Liver (tissue), 9 donors: ENCODE data around the gene SLC13A1. TPM values are rescaled to one million over a fixed set of nuclear protein-coding genes. Genes with fewer than 3 reads are reported as not detected.

Experiments
- DNase-seq: peaks from one replicate; pipeline ENCODE4 v3.0.0-alpha.2; 2017; ENCODE audit warnings: low spot score
- H3K27ac ChIP-seq, 2 donors: one replicate each; pipeline ENCODE4 v1.7.0; 2013; ENCODE audit warnings: inconsistent platforms in 2 of 2, low read length in 2 of 2, control low read depth in 1 of 2, low read depth in 1 of 2, mild to moderate bottlenecking in 1 of 2
- H3K27me3 ChIP-seq, 4 donors: one replicate each; pipeline versions ENCODE4 v1.6.1 to v1.7.0; 2013; ENCODE audit warnings: low read length in 3 of 4, inconsistent platforms in 1 of 4, mild to moderate bottlenecking in 1 of 4, moderate library complexity in 1 of 4; ENCODE audit not compliant: control insufficient read depth in 4 of 4, insufficient read depth in 4 of 4
- H3K36me3 ChIP-seq, 4 donors: one replicate each; pipeline versions ENCODE4 v1.6.1 to v1.7.0; 2013; ENCODE audit warnings: low read length in 3 of 4, mild to moderate bottlenecking in 3 of 4, low read depth in 1 of 4, moderate library complexity in 1 of 4; ENCODE audit not compliant: control insufficient read depth in 4 of 4, insufficient read depth in 3 of 4
- H3K4me1 ChIP-seq, 4 donors: one replicate each; pipeline versions ENCODE4 v1.6.1 to v1.7.0; 2013; ENCODE audit warnings: low read length in 3 of 4, mild to moderate bottlenecking in 3 of 4, moderate library complexity in 1 of 4; ENCODE audit not compliant: control insufficient read depth in 4 of 4, insufficient read depth in 4 of 4
- H3K4me3 ChIP-seq, 3 donors: one replicate each; pipeline versions ENCODE4 v1.6.1 to v1.7.0; 2013; ENCODE audit warnings: low read length in 3 of 3, control low read depth in 1 of 3, low read depth in 1 of 3, mild to moderate bottlenecking in 1 of 3
- H3K9ac ChIP-seq, 2 donors: one replicate each; pipeline ENCODE4 v1.7.0; 2013; ENCODE audit warnings: low read length in 2 of 2, mild to moderate bottlenecking in 2 of 2, moderate library complexity in 2 of 2, control low read depth in 1 of 2, low read depth in 1 of 2
- H3K9me3 ChIP-seq, 4 donors: one replicate each; pipeline versions ENCODE4 v1.6.1 to v1.7.0; 2013; ENCODE audit warnings: low read length in 3 of 4; ENCODE audit not compliant: control insufficient read depth in 4 of 4
- CTCF ChIP-seq: fragments of 150-350 bp; IDR thresholded peaks from 2 replicates; pipeline ENCODE4 v1.5.1; 2017; ENCODE audit warnings: improper control_type of control experiment, low read depth, low read length; ENCODE audit not compliant: missing input control
- EGR1 ChIP-seq, 2 donors: IDR thresholded peaks; 2 replicates each; pipeline ENCODE4 v1.6.1; 2016 to 2018; ENCODE audit warnings: antibody characterized with exemption in 2 of 2, low read depth in 2 of 2
- FOXA1 ChIP-seq: IDR thresholded peaks from 2 replicates; pipeline ENCODE4 v1.6.1; 2016; ENCODE audit warnings: antibody characterized with exemption
- FOXA2 ChIP-seq: IDR thresholded peaks from 2 replicates; pipeline ENCODE4 v1.6.1; 2016; ENCODE audit warnings: antibody characterized with exemption
- GABPA ChIP-seq, 2 donors: IDR thresholded peaks in 1 of 2; conservative IDR thresholded peaks in 1 of 2; 2 replicates each; pipeline ENCODE4 v1.6.1; 2016; ENCODE audit warnings: antibody characterized with exemption in 2 of 2, mild to moderate bottlenecking in 1 of 2, moderate library complexity in 1 of 2
- HNF4A ChIP-seq, 2 donors: conservative IDR thresholded peaks; 2 replicates each; pipeline ENCODE4 v1.6.1; 2016; ENCODE audit warnings: antibody characterized with exemption in 2 of 2, mild to moderate bottlenecking in 2 of 2
- HNF4G ChIP-seq: IDR thresholded peaks from 2 replicates; pipeline ENCODE4 v1.6.1; 2016; ENCODE audit warnings: antibody characterized with exemption
- JUND ChIP-seq, 2 donors: IDR thresholded peaks; 2 replicates each; pipeline ENCODE4 v1.6.1; 2016; ENCODE audit warnings: antibody characterized with exemption in 2 of 2
- NR2F2 ChIP-seq: IDR thresholded peaks from 2 replicates; pipeline ENCODE4 v1.6.1; 2016; ENCODE audit warnings: antibody characterized with exemption
- RAD21 ChIP-seq, 2 donors: IDR thresholded peaks; 2 replicates each; pipeline ENCODE4 v1.6.1; 2016; ENCODE audit warnings: antibody characterized with exemption in 2 of 2, mild to moderate bottlenecking in 2 of 2
- REST ChIP-seq: IDR thresholded peaks from 2 replicates; pipeline ENCODE4 v1.6.1; 2016; ENCODE audit warnings: antibody characterized with exemption, mild to moderate bottlenecking
- RXRA ChIP-seq, 2 donors: IDR thresholded peaks; 2 replicates each; pipeline ENCODE4 v1.6.1; 2017 to 2018; ENCODE audit warnings: antibody characterized with exemption in 2 of 2, mild to moderate bottlenecking in 1 of 2
- SP1 ChIP-seq: IDR thresholded peaks from 2 replicates; pipeline ENCODE4 v1.6.1; 2018; ENCODE audit warnings: antibody characterized with exemption, mild to moderate bottlenecking
- TAF1 ChIP-seq: conservative IDR thresholded peaks from 2 replicates; pipeline ENCODE4 v1.6.1; 2016; ENCODE audit warnings: antibody characterized with exemption, mild to moderate bottlenecking
- YY1 ChIP-seq: IDR thresholded peaks from 2 replicates; pipeline ENCODE4 v1.6.1; 2016; ENCODE audit warnings: antibody characterized with exemption, mild to moderate bottlenecking
- ZBTB33 ChIP-seq: IDR thresholded peaks from 2 replicates; pipeline ENCODE4 v1.6.1; 2016; ENCODE audit warnings: antibody characterized with exemption
- WGBS: extraction: QIAGEN DNeasy Blood & Tissue Kit; methylation state at CpG from one replicate; pipeline ENCODE4 v1.1.7; 2013; 5-methylcytosine and 5-hydroxymethylcytosine counted together
- polyA plus RNA-seq, 2 donors: library from polyadenylated mRNA; stranded (reverse) in 1 of 2; unstranded in 1 of 2; fragments of 200-250 nt in 1 of 2; fragments of >200 nt in 1 of 2; fragmentation: Nextera tagmentation in 1 of 2; extraction: Ambion mirVana in 1 of 2; gene quantifications; one replicate each; pipeline versions ENCODE4 v1.2.1 to v1.2.3, GENCODE V29; 2013 to 2015
- total RNA-seq, 2 donors: library from RNA; depleted of rRNA; stranded (reverse); fragments of >200 nt; gene quantifications; one replicate each; pipeline ENCODE4 v1.2.3, GENCODE V29; 2014
- TF ChIP-seq, protein P1 (sequence below): IDR thresholded peaks from 2 replicates; pipeline ENCODE4 v1.6.1; 2016; ENCODE audit warnings: antibody characterized with exemption
- TF ChIP-seq, protein P2 (sequence below): IDR thresholded peaks from 2 replicates; pipeline ENCODE4 v1.6.1; 2016; ENCODE audit warnings: antibody characterized with exemption
- donor health status: healthy.
- donor health status: healthy.
- donor health status: healthy.
- donor health status: healthy.
- donor health status: healthy.

The SLC13A1 gene
- total and polyA plus RNA-seq, 4 donors = not detected

DNA sequence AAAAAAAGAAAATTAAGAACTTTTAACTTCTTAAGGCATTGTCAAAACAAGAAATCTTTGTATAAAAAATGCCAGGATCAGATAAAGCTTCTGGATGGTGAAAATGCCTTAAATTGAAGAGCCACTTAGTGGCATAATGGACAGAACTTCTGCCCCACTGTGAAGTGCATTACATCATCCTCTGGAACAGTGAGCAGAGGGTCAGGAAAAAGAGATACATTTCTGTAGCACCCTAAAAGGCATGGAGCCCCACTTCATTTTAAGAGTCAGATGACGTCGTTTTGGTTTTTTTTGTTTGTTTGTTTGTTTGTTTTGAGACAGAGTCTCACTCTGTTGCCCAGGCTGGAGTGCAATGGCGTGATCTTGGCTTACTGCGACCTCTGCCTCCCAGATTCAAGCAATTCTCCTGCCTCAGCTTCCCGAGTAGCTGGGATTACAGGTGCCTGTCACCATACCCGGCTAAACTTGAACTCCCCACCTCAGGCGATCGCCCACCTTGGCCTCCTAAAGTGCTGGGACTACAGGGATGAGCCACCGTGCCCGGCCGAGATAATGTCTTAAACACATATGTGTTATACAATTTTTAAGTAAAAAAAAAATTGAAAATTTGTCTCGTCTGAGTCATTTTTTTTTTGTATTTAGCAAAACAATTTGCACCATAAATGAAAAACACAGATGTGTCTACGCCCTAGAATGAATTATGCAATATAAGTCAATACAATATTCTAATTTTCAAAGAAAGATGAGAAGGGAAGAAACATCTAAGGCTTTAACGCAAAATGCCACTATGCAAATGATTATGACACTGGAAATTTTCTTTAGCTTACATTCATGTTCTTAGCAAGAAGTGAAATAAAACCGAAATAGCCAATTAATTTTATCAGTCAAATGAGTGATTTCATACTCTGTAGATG lies 29.2 kb downstream of the SLC13A1 start:
- no peak overlapping the region for H3K27ac ChIP-seq
- H3K4me3 ChIP-seq = no peak overlapping the region
- no peaks in the 10 kb centered on the region for H3K27me3 ChIP-seq
- H3K36me3 ChIP-seq = no peaks in the 10 kb centered on the region
- TF ChIP-seq TAF1 = no peak
- no peak for TF ChIP-seq GABPA (IDR thresholded peaks at IDR 0.05 in 1 of 2, conservative IDR thresholded peaks at IDR 0.05 in 1 of 2)
- no peak for TF ChIP-seq REST
- TF ChIP-seq FOXA1 = no peak
- no peak for TF ChIP-seq JUND (IDR thresholded peaks at IDR 0.05)
- no peak for TF ChIP-seq EGR1 (IDR thresholded peaks at IDR 0.05; ENCODE audit: low read depth in 2 of 2)
- TF ChIP-seq CTCF = no peak
- TF ChIP-seq ZBTB33 = no peak
- TF ChIP-seq HNF4A (conservative IDR thresholded peaks at IDR 0.05) = no peak
- TF ChIP-seq, protein P1, sequence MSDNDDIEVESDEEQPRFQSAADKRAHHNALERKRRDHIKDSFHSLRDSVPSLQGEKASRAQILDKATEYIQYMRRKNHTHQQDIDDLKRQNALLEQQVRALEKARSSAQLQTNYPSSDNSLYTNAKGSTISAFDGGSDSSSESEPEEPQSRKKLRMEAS = no peak
- no peak for TF ChIP-seq FOXA2
- no peak for TF ChIP-seq NR2F2
- no peak for TF ChIP-seq YY1
- no peak for TF ChIP-seq HNF4G
- no peak for TF ChIP-seq RAD21 (IDR thresholded peaks at IDR 0.05)
- TF ChIP-seq RXRA (IDR thresholded peaks at IDR 0.05) = no peak
- TF ChIP-seq SP1 = no peak
- TF ChIP-seq, protein P2, sequence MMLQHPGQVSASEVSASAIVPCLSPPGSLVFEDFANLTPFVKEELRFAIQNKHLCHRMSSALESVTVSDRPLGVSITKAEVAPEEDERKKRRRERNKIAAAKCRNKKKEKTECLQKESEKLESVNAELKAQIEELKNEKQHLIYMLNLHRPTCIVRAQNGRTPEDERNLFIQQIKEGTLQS = no peak
- 82% methylated on average over 15 of the region's 15 CpGs for WGBS
- H3K9me3 ChIP-seq = no peaks in the 10 kb centered on the region
- DNase-seq = no peak
- H3K9ac ChIP-seq = no peak overlapping the region
- H3K4me1 ChIP-seq = no peaks in the 10 kb centered on the region
